GM19238 (cell line): ENCODE results near the gene HASPIN.
A peak's percentile ranks its signal among the peaks of the same experiment; 100 is the strongest.

Source experiments
- DNase-seq: peaks from one replicate; pipeline ENCODE4 v3.0.0; 2011; ENCODE audit warnings: low spot score; ENCODE audit not compliant: insufficient read length

Gene HASPIN

DNA sequence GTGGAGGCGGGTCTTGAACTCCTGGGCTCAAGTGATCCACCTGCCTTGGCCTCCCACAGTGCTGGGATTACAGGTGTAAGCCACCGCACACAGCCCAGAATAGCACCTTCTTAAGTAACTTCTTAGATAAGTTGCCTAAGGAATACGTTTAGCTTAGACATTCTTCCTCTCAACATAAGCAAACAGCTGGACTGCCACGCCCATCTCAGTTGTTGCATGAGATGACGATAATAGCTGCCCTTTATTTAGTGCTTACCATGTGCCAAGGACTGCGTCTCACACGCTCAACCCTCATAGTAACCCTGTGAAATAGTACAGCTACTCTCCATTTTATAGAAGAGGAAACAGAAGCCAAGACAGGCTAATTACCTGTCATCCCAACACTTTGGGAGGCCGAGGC lies 11.8 kb downstream of the HASPIN start:
- no peak for DNase-seq

DNA sequence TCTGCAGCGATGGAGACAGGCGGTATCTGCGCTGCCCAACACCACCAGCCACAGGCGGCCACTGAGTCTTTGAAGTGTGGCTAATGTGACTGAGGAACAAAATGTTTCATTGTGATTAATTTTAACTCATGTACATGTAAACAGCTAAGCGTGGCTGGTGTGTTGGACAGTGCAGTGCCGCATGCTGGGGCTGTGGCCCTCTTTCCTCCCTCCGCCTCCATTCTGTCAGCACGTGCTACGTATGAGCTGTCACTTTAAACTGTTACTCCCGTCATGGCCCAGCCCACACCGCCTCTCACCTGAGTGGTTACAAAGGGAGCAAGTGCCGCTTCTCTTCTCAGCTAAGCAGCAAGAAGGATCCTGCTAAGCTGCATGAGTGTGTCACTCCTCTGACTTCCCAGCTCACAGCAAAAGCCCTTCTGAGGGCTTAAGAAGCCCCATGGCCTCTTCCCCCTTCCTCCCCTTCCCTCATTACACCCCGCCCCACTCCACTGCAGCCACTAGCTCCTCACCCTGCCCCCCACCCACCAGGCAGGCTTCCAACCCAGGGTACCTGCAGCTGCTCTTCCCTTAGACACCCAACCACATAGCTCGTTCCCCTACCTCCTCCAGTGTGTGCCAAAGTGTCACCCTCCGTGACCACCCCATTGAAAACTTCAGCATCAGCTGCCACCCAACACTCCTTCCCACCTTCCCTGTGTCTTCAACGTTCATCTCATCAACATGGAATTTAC lies 15.0 kb downstream of the HASPIN start:
- DNase-seq, result no peak

DNA sequence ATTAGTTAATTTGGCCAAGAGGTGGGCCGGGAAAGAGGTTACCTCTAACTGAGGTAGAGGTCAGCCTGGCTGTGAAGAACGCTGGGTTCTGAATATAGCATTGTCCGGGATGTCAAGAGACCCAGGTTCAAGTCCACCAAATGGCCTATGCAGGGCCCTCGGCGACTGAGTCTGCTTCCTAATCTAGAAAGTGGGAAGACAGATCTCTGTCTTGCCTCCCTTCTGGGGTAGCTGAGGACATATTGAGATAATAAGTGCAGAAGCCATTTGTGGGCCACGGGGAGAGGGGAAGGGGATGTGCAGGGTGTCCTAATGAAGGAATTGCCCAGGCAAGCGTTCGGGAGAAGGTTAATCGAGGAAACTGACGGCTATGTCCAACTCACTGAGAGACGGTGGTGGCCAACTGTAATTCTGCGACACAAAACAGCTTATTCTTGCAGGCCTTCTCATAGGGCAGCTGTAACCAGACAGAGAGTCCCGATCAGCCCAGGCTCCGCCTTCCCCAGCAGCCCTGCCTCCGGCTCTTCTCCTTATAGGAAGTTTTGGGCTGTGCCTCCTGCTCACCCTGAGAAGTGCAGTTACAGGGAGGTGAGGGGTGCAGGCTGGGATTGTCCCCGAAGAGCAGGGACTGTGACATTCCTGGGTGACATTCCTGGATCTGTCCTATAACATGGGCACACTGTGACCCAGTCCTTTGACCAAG lies 15.9 kb downstream of the HASPIN start:
- no peak for DNase-seq

DNA sequence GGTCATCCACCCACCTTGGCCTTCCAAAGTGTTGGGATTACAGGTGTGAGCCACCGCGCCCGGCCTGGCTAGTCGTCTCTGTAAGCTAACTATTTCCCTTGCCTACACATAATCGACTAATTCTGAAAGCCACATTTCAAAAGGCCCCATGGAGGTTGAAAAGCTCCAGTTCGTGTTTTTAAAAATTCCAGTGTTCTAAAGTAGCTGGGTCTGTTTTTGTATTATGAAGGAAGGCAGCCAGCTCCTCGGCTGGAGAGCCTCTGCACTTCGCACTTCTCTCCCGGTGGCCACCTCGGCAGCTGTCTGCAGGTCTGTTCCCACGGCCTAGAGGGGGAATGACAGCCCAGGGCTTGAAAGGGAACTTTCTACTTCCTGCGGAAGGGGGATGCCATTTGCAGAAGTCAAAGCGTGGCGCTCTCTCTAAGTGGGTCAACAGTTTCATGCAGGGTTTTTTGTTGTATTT lies 16.9 kb downstream of the HASPIN start:
- no peak for DNase-seq

DNA sequence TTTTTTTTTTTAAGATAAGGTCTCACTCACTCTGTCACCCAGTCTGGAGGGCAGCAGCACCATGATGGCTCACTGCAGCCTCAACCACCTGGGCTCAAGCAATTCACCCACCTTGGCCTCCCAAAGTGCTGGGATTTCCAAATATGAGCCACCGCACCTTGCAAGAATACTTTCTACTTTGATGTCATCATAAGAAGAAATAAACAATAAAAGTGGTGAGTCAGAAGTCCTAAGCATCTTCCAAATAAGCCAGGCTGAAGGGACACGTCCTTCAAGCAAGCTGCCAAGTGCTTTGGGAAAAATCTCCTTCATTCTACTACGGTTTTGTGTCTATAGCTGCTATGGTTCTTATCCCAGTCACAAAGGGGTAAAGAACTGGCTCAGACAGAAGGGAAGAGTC lies 20.3 kb downstream of the HASPIN start:
- no peak for DNase-seq

DNA sequence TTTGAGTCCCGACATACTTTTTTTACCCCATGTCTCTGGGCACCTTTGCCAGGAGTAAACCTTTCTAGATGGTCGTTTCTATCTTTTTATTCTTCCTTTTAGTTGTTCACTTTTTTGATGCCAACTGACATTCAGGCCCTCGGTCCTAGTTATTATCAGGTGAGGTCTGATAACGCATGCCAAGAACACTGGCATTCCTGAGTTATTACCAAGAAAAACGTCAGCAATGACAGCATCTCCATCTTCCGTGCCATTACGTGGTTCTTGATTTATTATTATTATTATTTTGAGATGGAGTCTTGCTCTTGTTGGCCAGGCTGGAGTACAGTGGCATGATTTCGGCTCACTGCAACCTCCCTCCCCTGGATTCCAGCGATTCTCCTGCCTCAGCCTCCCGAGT lies 21.4 kb downstream of the HASPIN start:
- DNase-seq, result no peak

DNA sequence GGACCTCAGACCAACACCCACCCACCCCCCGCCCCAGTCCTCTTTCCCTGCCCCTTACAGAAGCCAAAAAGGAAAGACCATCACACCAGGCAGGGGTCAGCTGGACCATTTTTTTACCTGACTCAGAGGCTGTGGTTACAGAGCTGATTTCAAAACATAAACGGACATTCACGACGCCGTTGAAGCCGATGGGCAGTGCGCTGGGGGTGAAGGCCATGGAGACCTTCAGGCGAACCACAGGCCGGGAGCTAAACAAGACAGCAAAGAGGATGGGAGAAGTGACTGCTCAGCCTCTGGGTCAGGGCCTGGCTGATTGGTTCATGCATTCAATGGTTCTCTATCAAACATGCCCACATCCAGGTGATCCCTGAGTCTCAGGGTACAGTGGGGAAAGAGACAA lies 24.1 kb downstream of the HASPIN start:
- no peak for DNase-seq

DNA sequence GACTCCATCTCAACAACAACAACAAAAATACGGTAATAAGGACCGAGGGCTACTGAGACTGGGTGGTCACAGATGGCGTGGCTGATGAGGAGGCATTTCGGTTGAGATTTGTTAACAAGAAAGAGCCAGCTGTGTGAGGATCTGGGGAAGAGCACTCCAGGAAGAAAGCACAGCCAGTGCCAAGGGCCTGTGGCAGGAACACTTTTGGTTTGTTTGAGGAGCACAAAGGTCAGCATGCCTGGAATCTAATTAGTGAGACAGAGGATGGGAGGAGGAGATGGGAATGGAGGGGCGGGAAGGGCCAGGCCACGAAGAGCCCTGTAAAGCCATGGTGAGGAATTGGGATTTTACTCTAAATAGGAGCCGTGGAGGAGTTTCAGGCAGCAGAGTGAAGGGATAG lies 24.9 kb downstream of the HASPIN start:
- no peak for DNase-seq

DNA sequence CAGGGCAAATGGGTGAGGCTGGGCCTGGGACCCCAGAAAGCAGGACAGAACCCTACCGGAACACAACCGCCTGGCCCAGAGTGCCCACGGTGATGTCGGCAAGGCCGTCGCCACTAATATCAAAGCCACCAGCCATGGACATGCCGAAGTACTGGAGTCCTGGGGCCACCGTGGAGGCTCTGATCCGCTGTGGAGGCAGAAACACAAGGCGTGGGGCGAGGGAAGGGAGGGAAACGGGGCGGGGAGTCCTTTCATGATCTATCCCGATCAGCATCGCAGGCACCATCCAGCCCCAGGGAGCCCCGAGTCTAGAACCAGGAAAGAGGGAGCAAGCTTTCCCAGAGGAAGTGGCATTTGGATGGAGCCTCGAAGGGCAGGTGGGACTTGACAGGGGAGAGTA lies 26.6 kb downstream of the HASPIN start:
- no peak for DNase-seq

DNA sequence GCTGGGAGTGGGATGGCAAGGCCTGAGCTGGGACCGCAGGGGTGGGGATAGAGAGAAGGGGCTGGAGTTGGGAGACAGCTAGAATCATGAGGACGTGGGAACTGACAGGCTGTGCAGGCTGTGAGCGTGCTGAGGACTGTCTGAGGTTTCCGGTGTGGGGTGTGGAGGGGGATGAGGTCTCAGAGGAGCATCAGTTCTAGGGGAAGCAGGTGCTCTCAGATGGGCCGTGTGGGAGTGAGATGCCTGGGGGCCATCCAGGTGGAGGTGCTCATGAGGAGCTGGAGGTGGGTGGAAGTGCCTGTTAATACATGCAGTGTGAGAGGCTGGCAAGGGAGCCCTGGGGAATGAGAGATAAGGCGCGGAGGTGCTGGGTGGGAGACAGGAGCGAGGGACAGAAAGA lies 27.2 kb downstream of the HASPIN start:
- no peak for DNase-seq

DNA sequence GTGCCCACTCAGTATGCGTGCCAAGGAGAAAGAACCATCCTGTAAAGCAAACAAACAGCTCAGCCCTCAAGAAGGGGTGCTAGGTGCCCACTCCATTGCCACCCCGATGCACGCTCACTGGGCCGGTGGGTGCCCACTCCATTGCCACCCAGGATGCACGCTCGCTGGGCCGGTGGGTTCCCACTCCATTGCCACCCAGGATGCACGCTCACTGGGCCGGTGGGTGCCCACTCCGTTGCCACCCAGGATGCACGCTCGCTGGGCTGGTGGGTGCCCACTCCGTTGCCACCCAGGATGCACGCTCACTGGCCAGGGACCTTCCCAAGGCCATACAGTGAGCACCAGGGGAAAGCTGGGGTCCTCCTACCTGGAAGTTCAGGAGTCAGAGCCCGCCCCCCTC lies 28.1 kb downstream of the HASPIN start:
- no peak for DNase-seq

DNA sequence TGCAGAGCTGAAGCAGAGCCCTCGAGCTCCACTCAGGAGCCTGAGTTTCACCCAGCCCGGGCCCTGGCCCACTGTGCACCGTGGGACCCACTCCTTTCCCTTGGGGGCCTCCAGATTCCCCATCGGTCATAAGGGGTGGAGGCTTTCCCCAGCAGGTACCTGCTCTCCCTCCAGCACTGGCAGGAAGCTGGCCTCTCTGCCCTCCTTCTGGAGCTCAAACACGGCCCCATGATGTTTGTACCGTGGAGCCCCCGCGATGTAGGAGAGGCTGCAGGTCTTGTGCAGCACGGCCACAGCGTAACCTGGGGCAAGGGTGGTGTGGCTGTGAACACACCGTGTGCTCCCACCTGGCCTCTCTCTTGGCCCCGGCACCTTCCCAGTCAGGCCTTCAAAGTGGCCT lies 29.9 kb downstream of the HASPIN start:
- no peak for DNase-seq

DNA sequence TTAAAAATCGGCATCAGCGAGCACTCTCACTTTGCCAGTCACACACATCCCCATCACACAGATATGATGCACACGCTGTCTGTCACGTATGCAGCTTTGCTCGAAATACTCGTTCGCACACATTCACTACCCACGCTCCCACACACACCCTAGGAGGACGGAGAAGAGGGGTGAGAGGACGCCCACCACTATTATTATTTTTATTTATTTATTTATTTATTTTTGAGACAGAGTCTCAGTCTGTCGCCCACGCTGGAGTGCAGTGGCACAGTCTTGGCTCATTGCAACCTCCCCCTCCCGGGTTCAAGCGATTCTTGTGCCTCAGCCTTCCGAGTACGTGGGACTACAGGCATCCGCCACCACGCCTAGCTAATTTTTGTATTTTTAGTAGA lies 30.4 kb downstream of the HASPIN start:
- no peak for DNase-seq

DNA sequence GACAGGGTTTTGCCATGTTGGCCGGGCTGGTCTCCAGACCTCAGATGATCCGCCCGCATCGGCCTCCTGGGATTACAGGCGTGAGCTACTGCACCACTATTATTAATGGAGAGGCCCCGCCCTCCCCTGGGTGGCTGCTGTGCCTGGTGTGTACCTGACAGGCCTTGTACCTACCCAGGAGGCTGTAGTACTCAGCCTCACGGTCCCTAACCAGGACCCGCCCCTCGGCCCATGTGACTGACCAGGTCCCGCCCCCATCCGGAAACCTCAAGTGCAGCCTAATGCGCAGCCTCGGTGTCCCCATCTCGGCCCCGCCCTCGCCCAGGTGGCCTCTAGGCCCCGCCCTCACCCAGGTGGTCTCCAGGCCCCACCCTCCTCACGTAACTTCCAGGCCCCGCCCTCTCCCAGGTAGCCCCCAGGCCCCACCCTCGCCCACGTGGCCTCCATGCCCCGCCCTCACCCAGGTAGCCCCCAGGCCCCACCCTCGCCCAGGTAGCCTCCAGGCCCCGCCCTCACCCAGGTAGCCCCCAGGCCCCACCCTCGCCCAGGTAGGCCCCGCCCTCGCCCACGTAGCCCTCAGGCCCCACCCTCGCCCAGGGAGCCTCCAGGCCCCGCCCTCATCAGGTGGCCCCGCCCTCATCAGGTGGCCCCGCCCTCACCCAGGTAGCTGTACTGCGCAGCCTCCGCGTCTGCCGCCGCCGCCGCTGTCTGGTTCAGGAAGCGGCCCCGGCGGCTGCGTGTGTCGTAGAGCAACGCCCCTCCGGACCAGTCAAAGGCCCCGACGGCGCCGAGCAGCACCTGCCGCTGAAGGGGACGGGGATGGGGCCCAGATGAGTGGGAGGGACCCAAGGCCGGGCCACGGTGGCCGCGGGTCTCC lies 31.0 kb downstream of the HASPIN start:
- DNase-seq, result peak; percentile 51

DNA sequence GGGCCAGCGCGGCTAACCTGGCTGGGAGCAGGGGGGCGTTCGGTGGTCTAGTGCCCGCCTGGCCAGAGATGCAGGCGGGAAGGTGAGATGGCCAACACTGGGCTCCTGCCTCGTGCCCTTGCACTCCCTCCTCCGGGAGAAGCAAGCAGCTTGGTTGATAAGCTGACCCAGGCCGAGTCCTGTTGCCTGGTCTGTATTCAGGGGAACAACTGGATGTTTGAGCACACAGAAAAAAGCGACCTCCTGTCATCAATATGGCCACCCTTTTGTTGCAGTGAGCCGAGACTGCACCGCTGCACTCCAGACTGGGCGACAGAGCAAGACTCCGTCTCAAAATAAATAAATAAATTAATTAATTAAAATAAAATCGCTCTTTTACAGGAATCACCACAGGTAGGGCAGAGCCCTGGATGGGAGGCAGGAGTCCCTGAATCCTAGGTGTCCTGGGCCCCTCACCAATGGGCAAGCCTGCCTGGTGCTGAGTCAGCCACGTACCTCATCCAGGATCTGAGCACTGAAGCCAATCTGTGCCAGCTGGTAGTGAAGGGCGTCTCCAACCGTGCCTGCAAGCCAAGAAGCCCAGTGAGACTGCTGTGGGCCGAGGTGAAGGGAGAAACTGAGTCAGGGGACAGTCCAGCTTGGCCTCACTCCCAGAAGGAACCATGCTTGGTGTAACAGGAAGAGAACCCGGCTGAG lies 31.8 kb downstream of the HASPIN start:
- no peak for DNase-seq

DNA sequence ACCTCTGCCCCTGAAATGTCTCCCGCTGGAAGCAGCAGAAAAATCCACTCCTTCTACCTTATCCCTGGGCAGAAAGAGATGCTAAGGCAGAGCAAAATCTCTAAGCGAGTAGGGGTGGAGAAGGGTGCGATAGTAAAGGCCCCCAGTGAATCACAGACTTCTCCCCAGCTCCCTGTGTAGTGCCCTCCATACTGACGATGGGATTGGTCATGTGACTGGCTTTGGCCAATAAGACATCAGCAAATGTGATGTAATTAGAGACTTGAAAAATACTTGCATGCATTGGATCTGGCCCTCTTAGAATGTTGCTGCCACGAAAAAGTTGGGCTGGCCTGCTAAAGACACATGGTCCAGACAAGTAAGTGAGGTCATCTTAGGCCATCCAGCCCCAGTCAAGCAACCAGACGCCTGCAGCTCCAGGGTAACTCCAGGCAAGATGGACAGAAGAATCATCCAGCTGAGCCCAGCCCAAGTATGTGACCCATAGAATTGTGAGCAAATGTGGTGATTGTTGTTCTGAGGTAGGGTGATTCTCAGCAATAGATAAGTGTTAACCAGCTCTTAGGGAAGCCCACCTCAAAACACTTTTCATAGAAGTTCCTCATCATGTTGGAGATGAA lies 36.0 kb downstream of the HASPIN start:
- no peak for DNase-seq

DNA sequence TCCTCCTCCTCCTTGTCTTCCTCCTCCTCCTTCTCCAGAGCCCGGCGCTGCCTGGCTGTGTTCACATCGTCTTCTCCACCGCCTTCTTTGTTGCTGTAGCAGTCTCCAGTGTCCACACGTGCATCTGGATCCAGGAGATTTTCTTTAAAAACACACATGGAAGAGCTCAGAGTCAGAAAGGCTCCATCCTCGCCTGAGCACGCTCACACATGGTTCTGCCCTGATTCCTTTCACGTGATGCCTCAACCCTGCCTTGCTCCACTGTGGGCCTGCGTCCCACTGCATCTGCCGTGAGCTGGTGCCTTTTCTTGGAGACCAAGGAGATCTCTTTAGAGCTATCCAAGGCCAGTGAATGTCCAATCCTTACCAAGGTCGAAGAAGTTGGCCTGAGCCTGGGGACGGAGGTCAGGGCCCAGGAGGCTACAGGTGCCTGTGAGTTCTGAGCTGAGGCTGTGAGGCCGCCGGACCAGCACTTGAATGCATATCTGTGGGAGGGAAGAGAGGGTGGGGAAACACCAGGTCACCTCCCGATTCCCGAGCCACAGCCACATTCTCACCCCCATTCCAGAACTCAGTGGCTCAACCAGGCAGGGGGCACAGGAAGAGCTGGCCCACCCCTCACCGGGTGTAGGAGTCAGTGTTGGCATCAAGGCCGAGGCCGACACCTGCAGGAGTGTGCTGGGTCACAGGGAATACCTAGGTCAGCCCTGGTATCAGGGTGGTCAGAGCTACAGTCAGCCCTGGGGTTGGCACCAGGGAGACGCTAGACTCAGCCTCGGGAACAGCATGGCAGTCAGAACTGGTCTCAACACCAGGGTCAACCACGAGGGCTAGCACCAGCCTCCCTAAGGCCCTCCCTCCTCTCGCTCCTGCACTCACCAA lies 37.6 kb downstream of the HASPIN start:
- no peak for DNase-seq

DNA sequence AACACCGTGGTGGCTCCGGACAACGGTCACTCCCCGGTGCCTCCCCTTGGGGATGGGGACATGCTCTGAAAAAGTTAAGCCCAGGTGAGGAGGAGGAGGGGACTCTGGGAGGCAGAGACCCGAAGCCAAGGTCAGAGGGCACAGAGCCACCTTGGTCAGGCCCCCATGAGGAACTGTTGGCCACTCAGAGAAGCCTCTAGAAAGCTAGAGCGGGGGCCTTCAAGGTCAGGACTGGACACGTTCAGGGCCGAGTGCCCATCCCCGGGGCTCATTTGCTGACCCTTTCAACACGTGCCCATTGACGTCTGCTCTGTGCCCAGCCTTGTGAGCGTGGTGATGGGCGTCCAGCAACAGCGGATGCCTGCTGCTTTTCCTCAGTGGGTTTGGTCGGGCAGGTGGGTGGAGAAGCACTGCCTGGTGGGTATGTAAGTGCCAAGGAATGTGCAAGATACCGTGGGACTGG lies 38.2 kb downstream of the HASPIN start:
- DNase-seq, result no peak

DNA sequence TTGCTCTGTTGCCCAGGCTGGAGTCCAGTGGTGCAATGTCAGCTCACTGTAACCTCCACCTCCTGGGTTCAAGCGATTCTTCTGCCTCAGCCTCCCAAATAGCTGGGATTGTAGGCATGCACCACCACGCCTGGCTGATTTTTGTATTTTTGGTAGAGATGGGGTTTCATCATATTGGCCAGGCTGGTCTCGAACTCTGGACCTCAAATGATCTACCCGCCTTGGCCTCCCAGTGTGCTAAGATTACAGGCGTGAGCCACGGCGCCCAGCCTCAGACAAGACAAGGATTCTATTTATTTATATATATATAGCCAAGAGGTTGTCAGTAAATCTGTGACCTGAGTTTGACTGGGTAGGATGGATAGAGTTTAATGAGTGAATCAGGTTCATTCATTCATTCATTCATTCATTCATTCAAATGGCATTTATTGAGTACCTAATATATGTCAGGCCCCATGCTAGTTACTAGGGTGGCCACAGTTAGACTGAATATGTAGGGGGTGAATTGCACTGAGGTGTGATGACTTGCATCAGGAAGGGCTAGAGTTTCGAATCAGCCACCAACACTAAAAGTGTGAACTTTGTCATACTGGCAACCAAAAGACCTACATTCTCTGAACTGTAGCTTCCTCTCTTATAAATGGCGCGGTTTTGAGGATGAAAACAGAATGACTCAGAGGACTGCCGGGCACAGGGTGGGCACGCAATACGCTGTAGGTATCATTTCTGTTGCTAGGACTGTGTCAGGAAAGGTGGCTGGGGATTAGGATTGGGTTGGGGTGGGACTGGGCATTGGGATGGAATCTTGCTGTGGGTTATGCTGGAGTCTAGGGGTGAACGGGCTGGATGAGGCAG lies 39.4 kb downstream of the HASPIN start:
- peak; percentile 49 for DNase-seq
